Tibial artery (tissue), 4 donors: ENCODE results near the gene FCHSD2.

ENCODE experiments used
- DNase-seq, 2 donors: peaks; one replicate each; pipeline ENCODE4 v3.0.0-alpha.2; 2019
- H3K27ac ChIP-seq, 2 donors: fragments of 200-600 bp; sonication (generic) in 1 of 2; 1 replicate in 1 of 2; 2 replicates in 1 of 2; pipeline ENCODE4 v1.5.1; 2018 to 2019; ENCODE audit warnings: mild to moderate bottlenecking in 1 of 2
- H3K27me3 ChIP-seq, 2 donors: fragments of 200-600 bp; sonication (generic) in 1 of 2; one replicate each; pipeline versions ENCODE4 v1.5.1 to v1.6.0; 2016 to 2019
- H3K36me3 ChIP-seq, 3 donors: fragments of 200-600 bp; sonication (generic) in 2 of 3; one replicate each; pipeline ENCODE4 v1.5.1; 2016 to 2019; ENCODE audit warnings: mild to moderate bottlenecking in 2 of 3
- H3K4me1 ChIP-seq, 4 donors: fragments of 200-600 bp; sonication (generic) in 2 of 4; 1 replicate in 3 of 4; 2 replicates in 1 of 4; pipeline ENCODE4 v1.5.1; 2016 to 2019
- H3K4me3 ChIP-seq, 2 donors: fragments of 200-600 bp; sonication (generic) in 1 of 2; 1 replicate in 1 of 2; 2 replicates in 1 of 2; pipeline ENCODE4 v1.5.1; 2018 to 2019; ENCODE audit warnings: mild to moderate bottlenecking in 2 of 2
- H3K9me3 ChIP-seq, 3 donors: fragments of 200-600 bp; sonication (generic) in 1 of 3; one replicate each; pipeline ENCODE4 v1.5.1; 2016 to 2019
- intact Hi-C: fragments of 100-400 bp; cut with DNase I; formaldehyde crosslinking; loops from one replicate; pipeline ENCODE4 v1.15.0; 2023; ENCODE audit warnings: low total_unique reads
- TF ChIP-seq, protein P1 (sequence below), 2 experiments: fragments of 200-600 bp in 1 of 2; fragments of 450-650 bp in 1 of 2; IDR thresholded peaks; one replicate each; pipeline ENCODE4 v1.5.1; 2017 to 2019; ENCODE audit warnings: antibody characterized with exemption in 2 of 2, mild to moderate bottlenecking in 1 of 2, moderate library complexity in 1 of 2

FCHSD2 gene

DNA sequence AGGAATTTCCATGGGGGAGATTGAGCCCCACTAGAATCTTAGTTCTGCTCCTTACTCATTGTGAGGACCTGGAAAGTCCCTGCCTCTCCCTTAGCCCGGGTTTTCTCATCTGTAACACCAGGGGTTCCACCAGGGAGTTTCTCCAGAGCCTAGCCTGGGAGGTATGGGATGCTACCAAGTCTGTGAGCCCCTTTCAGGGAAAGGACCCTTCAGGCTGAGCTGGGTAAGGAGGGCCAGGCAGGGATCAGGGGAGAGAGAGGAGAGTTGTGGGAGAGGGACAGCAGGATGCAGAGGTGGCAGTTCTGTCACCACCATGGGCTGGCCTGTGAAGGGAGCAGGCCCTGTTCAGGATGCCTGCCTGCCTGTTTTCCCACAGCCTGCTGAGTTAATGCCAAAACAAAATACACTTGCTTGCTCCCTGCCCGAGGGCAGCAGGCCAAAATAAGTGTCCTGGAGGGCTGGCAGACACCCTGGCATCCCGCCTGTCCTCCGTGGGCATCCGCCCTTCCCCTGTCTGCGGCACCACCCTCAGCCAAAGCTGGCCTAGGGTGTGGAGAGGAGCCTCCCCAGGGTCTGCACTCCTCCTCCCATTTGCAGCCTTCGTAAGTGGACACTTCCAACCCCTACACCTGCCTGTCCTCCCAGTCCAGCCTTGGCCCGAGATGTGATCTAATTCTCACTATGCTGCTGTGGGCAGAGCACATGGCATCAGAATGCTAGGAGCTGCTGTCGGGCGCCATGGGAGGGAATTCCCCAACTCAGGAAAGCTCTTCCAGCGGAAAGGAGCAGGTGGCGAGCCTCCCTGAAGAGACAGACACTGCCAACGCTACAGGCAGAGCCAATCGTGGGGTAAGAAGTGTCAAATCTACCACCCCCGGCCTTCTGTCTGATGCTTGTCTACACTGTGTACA, 5.9 kb upstream of the FCHSD2 start:
- DNase-seq: peak; percentile 28 to 84
- Histone ChIP-seq H3K4me3 (no peak overlapping the region), H3K27me3 (no peaks in the 10 kb centered on the region), H3K36me3 (no peaks in the 10 kb centered on the region), H3K27ac (peak overlapping the region; percentile 80 to 94), H3K9me3 (no peaks in the 10 kb centered on the region), H3K4me1 (peaks cover 7 to 83% (median 56%) of the 10 kb centered on the region in 4 donors)
- TF ChIP-seq, protein P1, sequence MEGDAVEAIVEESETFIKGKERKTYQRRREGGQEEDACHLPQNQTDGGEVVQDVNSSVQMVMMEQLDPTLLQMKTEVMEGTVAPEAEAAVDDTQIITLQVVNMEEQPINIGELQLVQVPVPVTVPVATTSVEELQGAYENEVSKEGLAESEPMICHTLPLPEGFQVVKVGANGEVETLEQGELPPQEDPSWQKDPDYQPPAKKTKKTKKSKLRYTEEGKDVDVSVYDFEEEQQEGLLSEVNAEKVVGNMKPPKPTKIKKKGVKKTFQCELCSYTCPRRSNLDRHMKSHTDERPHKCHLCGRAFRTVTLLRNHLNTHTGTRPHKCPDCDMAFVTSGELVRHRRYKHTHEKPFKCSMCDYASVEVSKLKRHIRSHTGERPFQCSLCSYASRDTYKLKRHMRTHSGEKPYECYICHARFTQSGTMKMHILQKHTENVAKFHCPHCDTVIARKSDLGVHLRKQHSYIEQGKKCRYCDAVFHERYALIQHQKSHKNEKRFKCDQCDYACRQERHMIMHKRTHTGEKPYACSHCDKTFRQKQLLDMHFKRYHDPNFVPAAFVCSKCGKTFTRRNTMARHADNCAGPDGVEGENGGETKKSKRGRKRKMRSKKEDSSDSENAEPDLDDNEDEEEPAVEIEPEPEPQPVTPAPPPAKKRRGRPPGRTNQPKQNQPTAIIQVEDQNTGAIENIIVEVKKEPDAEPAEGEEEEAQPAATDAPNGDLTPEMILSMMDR (IDR thresholded peaks at IDR 0.05): no peak
- intact Hi-C loops: no loop called here

DNA sequence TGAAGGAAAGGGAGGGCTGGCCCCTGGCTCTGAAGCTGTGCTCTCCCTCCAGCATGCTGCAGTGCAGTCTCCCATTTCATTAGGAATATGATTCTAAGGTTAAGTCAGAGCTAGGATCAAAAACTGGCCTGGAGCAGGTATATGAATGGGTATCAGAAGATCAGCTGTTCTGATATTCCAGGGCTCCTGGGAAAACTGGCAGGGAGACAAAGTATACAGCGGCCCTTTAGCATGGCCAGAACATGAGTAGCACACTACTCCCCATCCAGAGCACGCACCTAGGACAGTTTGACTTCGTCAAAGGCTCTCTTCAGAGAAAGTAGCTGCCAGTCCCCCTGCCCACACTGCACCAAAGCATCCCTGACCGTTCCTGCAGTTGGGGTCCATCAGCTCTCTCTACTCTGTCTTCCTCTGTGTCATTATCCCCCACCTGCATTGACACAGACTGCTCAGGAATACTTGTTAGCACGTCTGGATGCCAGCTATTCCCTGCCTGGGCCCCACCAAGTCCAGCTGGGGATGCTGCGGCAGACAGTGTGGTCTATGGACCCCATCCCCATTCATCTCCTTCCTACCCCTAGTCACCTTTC, 4.0 kb upstream of the FCHSD2 start:
- H3K27me3 ChIP-seq: no peaks in the 10 kb centered on the region
- TF ChIP-seq, protein P1 (IDR thresholded peaks at IDR 0.05): no peak
- H3K27ac ChIP-seq: peak overlapping the region; percentile 80 to 94
- DNase-seq: no peak
- H3K4me1 ChIP-seq: peaks cover 7 to 73% (median 54%) of the 10 kb centered on the region in 4 donors
- H3K9me3 ChIP-seq: no peaks in the 10 kb centered on the region
- intact Hi-C loops: no loop called here
- H3K36me3 ChIP-seq: no peaks in the 10 kb centered on the region
- H3K4me3 ChIP-seq: no peak overlapping the region

DNA sequence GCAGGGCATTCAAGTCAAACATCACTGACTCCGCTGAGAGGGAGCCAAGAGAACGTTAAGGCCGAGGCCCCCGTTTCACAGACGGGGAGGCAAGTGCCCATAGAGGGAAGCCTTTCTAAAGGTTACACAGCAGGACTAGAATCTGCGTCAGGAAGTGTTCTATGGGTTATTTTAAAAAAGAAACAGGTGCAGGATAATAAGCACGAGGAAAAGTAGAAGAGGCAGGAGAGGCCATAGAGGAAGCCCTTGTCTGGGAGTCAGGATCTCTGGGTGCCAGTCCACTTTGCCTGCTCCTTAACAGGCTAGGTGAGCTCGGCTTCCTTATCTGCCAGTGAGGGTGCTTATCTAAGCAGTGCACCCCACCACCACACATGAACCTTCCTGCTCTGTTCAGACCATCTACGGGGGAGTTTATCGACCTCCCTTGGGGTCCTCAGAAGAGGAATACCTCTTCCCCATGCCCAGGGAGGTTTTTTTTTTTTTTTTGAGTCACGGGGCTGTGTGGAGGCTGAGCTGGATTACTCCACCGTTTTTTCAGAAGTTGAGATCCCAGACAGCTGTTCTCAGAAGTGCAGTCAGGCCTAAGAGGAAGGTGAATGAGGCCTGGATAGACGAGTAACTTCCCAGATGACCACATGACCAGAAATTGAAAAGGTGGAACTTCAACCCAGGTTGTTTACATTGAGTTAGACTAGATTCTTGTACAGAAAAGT, 1.2 kb upstream of the FCHSD2 start:
- peaks cover 7 to 65% (median 35%) of the 10 kb centered on the region in 4 donors for H3K4me1 ChIP-seq
- DNase-seq: no peak
- peak overlapping the region; percentile 94 for H3K27ac ChIP-seq
- H3K27me3 ChIP-seq: no peaks in the 10 kb centered on the region
- TF ChIP-seq, protein P1 (IDR thresholded peaks at IDR 0.05): no peak
- no peaks in the 10 kb centered on the region for H3K9me3 ChIP-seq
- peak overlapping the region; percentile 79 to 83 for H3K4me3 ChIP-seq
- H3K36me3 ChIP-seq: no peaks in the 10 kb centered on the region
- intact Hi-C loops: no loop called here

DNA sequence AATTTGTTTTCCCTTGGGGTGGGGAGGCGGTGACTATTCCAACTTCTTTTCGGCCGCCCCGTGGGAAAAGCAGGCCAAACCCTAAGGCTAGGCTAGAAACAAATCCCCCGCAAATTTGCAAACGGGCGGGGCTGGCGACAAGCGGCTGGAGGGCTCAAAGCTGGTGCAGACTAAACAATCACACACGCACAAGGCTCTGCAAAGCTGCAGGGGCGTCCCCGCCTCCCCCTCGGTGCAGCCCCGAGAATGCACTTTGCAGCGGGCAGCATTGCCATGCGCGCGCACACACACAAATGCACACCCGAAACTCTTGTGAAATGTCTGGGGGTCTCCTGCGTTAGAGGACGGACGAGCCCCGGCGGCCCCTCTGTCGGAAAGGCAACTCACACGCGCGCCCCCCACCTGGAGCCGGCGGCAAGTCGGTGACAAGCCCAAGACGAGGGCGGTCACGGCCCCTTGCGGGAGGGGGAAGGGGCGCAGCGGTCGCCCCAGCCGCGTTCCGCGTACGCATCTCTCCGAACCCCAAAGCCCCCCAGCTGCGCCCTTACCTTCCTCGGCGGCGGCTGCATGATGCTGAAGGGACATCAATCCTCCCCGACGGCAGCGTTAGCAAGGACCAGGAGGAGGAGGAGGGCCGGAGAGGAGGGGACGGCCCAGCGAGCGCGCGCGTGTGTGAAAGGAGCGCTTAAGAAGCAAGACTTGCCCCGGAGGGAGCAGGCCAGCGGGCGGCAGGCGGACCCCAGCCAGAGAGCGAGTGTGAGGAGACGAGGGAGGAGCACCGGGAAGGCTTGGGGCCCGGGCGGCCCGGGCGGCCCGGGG, 600 bp downstream of the FCHSD2 start:
- no peaks in the 10 kb centered on the region for H3K9me3 ChIP-seq
- H3K4me3 ChIP-seq: peak overlapping the region; percentile 79 to 83
- TF ChIP-seq, protein P1 (IDR thresholded peaks at IDR 0.05): no peak
- H3K36me3 ChIP-seq: peaks cover 0 to 2% (median 0%) of the 10 kb centered on the region in 3 donors
- H3K4me1 ChIP-seq: peaks cover 0 to 65% (median 33%) of the 10 kb centered on the region in 4 donors
- no peaks in the 10 kb centered on the region for H3K27me3 ChIP-seq
- intact Hi-C loops: no loop called here
- H3K27ac ChIP-seq: peak overlapping the region; percentile 94
- DNase-seq: peak; percentile 79 to 87

DNA sequence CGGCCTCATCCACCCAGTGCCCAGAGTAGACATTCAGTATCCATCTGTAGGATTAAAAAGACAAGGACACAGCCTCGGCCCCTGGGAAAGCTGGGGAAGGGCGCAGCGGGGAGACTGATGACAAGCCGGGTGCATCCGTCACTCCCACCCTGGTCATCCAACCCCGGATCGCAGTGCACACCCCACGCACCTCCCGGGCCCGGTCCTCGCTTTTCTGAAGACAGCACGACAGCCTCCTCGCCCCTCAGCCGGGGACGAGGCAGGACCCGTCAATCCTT, 1.1 kb downstream of the FCHSD2 start:
- Histone ChIP-seq H3K36me3 (peaks cover 0 to 4% (median 0%) of the 10 kb centered on the region in 3 donors), H3K4me1 (peaks cover 0 to 65% (median 32%) of the 10 kb centered on the region in 4 donors), H3K27ac (peak overlapping the region; percentile 94), H3K27me3 (no peaks in the 10 kb centered on the region), H3K4me3 (peak overlapping the region; percentile 79 to 83), H3K9me3 (no peaks in the 10 kb centered on the region)
- intact Hi-C loops: no loop called here
- DNase-seq: peak in 1 of 2 donors; percentile 37
- TF ChIP-seq, protein P1 (IDR thresholded peaks at IDR 0.05): no peak
